ENCODE data around the gene SRPRB. TPM values are rescaled to one million over a fixed set of nuclear protein-coding genes. Genes with fewer than 3 reads are reported as not detected.

The SRPRB gene
- total RNA-seq, 1 experiment from 2014 or later: 61.0 TPM

- Histone ChIP-seq H3K4me3 (replicated peaks in 1 of 2; ENCODE audit: low read depth in 1 of 2, low read length in 2 of 2) (no peak overlapping the region), H3K27me3 (ENCODE audit: insufficient read depth, low read length) (no peaks in the 10 kb centered on the region), H4K20me1 (ENCODE audit: insufficient read depth) (no peaks in the 10 kb centered on the region), H3K4me2 (ENCODE audit: low read length) (no peak overlapping the region), H3K79me2 (ENCODE audit: insufficient read depth, low read length) (no peaks in the 10 kb centered on the region), H3K36me3 (ENCODE audit: control insufficient read depth in 1 of 2, insufficient read depth in 2 of 2, low read length in 2 of 2) (no peaks in the 10 kb centered on the region), H3K9ac (ENCODE audit: low read length) (no peak overlapping the region), H3K9me3 (ENCODE audit: control insufficient read depth in 1 of 2, insufficient read depth in 1 of 2, low read depth in 1 of 2, low read length in 2 of 2) (no peaks in the 10 kb centered on the region), H3K27ac (ENCODE audit: low read depth, low read length) (no peak overlapping the region), H3K4me1 (ENCODE audit: control insufficient read depth in 1 of 2, insufficient read depth in 2 of 2, low read length in 2 of 2) (no peaks in the 10 kb centered on the region), H2AFZ (ENCODE audit: low read depth, low read length, poor library complexity, severe bottlenecking) (no peak overlapping the region), H3K9me2 (ENCODE audit: insufficient read depth) (no peaks in the 10 kb centered on the region)
- ChIA-PET RAD21 (ENCODE audit: low non-redundant PET in 1 of 2, low total read pairs in 2 of 2, uncharacterized antibody in 2 of 2, unreplicated experiment in 2 of 2) (no interaction called here), CTCF (no interaction called here), POLR2A (no interaction called here)
- DNase-seq (ENCODE audit: low read depth, low spot score): no peak
- TF ChIP-seq FOSL1 (IDR thresholded peaks at IDR 0.05; ENCODE audit: low read depth) (no peak), CEBPB (IDR thresholded peaks at IDR 0.05; ENCODE audit: low read depth) (no peak), ELF1 (IDR thresholded peaks at IDR 0.05; ENCODE audit: borderline replicate concordance, low read depth) (no peak), EZH2 (IDR thresholded peaks at IDR 0.05) (no peak), POLR2A (IDR thresholded peaks at IDR 0.05; ENCODE audit: borderline replicate concordance, extremely low read depth, insufficient read depth, insufficient read length) (no peak), ZNF274 (IDR thresholded peaks at IDR 0.05; ENCODE audit: low read depth, low read length) (no peak), SP1 (IDR thresholded peaks at IDR 0.05; ENCODE audit: low read depth) (no peak), RAD21 (IDR thresholded peaks at IDR 0.05; ENCODE audit: low read depth) (no peak)
- TF ChIP-seq, protein P1, sequence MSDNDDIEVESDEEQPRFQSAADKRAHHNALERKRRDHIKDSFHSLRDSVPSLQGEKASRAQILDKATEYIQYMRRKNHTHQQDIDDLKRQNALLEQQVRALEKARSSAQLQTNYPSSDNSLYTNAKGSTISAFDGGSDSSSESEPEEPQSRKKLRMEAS (IDR thresholded peaks at IDR 0.05): no peak
- TF ChIP-seq, protein P2, sequence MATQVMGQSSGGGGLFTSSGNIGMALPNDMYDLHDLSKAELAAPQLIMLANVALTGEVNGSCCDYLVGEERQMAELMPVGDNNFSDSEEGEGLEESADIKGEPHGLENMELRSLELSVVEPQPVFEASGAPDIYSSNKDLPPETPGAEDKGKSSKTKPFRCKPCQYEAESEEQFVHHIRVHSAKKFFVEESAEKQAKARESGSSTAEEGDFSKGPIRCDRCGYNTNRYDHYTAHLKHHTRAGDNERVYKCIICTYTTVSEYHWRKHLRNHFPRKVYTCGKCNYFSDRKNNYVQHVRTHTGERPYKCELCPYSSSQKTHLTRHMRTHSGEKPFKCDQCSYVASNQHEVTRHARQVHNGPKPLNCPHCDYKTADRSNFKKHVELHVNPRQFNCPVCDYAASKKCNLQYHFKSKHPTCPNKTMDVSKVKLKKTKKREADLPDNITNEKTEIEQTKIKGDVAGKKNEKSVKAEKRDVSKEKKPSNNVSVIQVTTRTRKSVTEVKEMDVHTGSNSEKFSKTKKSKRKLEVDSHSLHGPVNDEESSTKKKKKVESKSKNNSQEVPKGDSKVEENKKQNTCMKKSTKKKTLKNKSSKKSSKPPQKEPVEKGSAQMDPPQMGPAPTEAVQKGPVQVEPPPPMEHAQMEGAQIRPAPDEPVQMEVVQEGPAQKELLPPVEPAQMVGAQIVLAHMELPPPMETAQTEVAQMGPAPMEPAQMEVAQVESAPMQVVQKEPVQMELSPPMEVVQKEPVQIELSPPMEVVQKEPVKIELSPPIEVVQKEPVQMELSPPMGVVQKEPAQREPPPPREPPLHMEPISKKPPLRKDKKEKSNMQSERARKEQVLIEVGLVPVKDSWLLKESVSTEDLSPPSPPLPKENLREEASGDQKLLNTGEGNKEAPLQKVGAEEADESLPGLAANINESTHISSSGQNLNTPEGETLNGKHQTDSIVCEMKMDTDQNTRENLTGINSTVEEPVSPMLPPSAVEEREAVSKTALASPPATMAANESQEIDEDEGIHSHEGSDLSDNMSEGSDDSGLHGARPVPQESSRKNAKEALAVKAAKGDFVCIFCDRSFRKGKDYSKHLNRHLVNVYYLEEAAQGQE (IDR thresholded peaks at IDR 0.05; ENCODE audit: low read depth): no peak
- ATAC-seq: no peak
- intact Hi-C loops (cut with micrococcal nuclease): no loop called here
- BruUV-seq (replicated peaks): no TSS peak
Measured at GRCh38 chr3:133833880-133834620, 28.4 kb downstream of the SRPRB start.
